HPDE6-E6E7 (cell line): ENCODE measurements around the gene SETD6.
A peak's percentile ranks its signal among the peaks of the same experiment; 100 is the strongest.
"Not testable (repeated sequence)": the region's sequence is repeated elsewhere in the genome, so short reads cannot be mapped to it uniquely, and the experiment has no call there.

Source experiments
- DNase-seq: peaks from one replicate; pipeline ENCODE4 v3.0.0; 2011; ENCODE audit warnings: missing footprints; ENCODE audit errors: extremely low spot score

The SETD6 gene

DNA sequence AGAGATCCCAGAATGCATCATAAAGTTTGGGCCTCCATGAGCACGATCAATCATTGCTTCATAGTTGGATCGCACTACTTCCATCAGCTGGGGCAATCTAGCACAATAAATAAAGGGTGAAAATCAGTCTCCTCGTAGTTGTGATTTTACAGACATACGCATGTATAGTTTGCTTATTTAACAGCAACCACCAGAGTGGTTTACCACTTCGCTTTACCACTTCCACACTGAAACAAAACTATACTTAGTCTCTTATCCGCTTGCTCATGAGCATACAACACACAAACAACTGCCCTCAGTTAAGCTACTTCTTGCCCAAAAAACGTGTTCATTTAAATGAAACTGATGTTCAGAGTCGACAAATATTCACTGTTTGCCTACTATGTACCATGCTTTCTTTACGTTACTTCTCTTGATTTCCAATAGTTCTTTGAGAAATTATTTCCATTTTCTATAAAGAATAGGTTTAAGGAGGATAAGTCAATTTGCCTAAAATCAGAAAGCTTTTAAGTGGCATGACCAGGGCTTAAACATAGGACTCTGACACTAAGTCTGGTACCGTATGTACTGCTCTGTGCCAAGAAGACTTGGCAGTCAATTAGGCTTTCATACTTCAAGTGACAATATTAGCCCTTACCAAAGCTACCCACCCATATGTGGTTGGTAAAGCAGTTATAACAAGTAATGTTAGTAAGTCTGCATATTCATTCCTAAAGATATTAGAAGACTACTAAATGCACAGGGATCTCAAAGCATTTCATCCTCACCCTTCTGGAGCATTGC lies 22.0 kb downstream of the SETD6 start:
- DNase-seq, result no peak

DNA sequence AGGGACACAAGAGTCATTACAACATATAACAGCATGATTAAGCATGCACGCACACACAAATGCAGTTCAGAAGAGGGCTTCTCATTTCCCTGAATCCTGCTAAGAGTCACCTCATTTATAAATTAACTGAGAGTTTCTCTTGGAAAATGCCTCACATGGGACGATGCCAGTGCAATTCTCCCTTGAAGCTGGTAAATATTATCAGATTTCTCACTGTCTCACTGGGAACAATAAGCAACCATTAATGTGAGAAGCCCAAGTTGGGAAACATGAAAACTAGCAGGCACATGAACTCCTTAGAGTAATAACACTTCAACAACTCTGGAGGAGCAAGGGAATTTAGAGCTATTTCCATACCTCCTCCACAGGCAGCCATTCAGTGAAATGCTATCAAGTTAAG lies 26.4 kb downstream of the SETD6 start:
- DNase-seq, result no peak

DNA sequence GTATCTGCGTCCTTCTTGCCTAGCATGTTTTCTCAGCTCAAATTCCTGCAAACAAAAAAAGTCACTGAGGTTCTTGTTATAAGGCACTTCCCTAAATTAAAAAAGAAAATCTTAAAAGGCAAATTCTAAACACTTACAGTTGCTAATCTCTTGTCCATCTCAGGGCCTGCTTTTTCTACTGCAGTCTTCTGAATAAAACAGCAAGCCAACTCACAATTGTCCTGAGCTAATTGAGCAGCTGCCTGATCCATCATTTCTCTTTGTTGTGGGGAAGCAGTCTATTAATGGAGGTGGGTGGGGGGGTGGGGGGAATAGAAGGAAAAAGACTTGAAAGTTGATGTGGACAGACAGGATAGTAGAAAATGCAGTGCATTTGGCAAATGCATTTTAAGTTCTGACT lies 27.0 kb downstream of the SETD6 start:
- DNase-seq, result no peak

DNA sequence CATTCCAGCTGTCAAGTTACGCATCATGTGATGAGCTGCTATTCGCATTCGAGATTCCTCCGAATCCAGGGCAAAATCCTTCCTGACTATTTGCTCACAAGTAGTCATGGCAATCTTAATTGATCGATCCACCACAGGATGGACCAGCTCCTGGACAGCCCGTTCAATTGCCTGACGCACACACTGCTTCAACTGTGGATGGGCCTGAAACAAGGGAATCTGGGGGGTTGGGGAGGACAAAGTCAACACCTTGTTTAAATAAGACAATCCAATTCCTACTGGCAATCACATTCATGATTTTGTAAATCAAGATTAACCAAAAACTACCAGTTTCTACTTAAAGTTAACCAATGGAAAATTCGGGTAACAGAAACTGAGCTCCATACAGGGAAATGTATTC lies 28.4 kb downstream of the SETD6 start:
- no peak for DNase-seq

DNA sequence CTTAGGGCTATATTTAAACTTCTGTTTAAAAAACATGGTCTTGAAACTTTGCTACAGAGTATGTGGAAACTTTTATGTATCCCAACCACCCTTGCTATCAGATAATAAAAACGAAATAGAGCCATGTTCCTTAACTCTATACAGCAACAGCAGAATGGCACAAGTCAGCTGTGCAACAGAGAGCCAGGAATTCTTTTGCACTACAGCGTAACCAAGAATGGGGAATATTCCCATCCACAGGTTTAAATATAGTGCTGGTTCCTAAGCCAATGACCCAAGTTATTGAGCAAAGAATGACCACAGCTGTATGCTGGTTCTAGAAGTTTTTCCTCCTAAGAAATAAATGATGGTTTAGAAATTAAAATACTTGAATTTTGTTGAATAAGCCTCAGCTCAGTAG lies 33.1 kb downstream of the SETD6 start:
- no peak for DNase-seq

DNA sequence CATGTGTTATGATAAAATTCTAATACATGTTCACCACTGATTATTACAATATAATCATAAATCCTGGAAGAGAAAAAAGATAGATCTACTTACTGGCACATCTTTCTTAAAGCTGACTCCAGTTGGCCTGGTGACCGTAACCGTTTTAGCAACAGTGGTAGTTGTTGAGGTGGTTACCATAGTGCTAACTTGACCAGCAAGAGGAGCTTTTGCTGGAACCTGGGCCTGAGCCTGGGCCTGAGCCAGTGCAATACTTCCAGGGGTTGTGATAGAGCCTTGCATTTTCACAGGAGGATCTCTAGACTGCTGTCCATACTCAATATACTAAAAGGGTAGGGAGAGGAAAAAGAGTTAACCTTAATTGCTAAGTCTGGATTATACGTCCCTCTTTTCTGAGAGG lies 36.2 kb downstream of the SETD6 start:
- no peak for DNase-seq

DNA sequence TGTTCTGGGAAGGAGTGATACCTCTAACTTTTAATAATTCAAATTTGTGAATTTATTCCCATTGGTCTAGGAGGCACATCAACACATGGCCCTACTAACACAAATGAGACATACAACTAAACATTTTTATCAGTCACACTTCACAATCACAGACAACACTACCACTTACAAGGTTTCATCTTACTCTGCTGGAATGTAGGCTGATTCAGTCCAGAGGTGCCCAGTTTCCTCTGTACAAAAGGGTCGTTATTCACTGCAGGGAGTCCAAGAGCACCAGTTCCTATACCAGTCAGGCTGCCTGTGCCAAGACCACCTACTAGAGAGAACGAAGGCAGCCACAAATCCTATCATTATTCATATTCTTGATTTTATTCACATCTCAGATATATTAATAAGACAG lies 41.4 kb downstream of the SETD6 start:
- DNase-seq, result no peak

DNA sequence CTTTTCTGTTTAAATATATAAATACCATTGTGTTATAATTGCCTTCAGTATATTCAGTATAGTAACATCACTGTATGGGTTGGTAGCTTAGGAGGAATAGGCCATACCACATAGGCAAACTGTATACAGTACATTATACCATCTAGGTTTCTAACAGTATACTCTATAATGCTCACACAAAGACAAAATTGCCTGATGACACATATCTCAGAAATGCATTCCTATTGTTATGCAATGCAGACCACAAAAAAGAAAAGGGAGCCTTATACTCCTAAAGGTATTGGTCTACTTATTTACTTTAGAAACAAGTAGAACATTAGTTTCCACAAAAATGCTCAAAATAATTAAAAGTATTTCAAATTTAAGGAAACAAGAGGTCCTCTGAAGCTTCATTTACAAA lies 47.9 kb downstream of the SETD6 start:
- peak; percentile 12 for DNase-seq

DNA sequence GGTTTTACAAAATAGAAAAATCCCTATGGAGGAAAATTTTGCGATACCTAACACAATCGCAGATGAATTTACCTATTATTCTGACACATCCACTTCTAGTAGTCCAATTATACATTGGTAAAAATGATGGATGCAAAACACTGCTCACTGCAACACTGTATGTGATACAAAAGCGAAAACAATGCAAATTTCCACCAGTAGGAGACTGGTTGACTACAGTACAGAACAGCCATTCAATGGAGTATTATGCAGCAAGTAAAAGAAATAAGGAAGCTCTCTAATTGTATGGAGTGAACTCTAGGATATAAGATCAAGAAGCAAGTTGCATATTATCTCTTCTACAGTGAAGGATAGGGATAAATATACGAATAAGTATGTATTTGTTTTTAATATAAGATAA lies 48.5 kb downstream of the SETD6 start:
- DNase-seq, result no peak

DNA sequence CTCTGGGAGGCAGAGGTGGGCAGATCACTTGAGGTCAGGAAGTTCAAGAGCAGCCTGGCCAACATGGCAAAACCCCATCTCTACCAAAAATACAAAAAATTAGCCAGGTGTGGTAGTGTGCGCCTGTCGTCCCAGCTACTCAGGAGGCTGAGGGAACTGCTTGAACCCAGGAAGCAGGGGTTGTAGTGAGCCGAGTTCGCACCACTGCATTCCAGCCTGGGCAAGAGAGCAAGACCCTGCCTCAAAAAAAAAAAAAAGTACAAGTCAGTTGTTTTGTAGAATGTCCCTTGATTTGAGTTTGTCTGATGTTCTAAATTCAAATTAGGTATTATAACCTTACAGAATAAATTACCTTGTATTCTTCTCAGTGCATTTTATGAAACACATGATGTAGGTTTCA lies 50.4 kb downstream of the SETD6 start:
- not testable (repeated sequence) for DNase-seq
